OCI-LY1 (cell line): ENCODE results near the gene CTXND1.

Experiments used
- CTCF ChIP-seq: fragments of 200-600 bp; sonication (generic), shearing (Covaris generic); IDR thresholded peaks from 2 replicates; pipeline ENCODE4 v1.5.1; 2017; ENCODE audit warnings: mild to moderate bottlenecking, antibody characterized with exemption, low read length, moderate library complexity, mixed read lengths
- EZH2 ChIP-seq: fragments of 200-600 bp; sonication (generic), shearing (Covaris generic); IDR thresholded peaks from 2 replicates; pipeline ENCODE4 v1.8.0; 2017; ENCODE audit warnings: borderline replicate concordance, mixed run types, mild to moderate bottlenecking, antibody characterized with exemption, low read length, moderate library complexity, mixed read lengths

DNA sequence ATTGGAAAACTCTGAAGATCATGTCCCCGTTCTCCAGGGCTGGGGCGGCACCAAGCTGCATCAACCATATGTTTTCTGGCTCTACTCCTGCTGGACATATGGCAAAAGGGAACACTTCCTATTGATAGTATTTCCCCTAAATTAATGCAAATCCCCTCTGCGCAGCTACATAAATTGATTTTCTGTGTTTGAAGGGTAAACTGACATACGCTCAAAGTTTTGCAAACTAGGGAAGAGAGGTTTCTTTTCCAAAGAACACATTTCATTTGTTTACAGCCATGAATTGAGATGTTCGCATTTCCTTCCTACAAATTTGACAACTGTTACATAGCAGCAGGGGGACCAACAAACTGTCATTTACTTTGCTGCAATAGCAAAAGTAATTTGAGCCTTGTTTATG, 35.9 kb downstream of the CTXND1 start:
- no peak for TF ChIP-seq CTCF
- no peak for TF ChIP-seq EZH2
